ENCODE data around the gene CHST13.

DNA sequence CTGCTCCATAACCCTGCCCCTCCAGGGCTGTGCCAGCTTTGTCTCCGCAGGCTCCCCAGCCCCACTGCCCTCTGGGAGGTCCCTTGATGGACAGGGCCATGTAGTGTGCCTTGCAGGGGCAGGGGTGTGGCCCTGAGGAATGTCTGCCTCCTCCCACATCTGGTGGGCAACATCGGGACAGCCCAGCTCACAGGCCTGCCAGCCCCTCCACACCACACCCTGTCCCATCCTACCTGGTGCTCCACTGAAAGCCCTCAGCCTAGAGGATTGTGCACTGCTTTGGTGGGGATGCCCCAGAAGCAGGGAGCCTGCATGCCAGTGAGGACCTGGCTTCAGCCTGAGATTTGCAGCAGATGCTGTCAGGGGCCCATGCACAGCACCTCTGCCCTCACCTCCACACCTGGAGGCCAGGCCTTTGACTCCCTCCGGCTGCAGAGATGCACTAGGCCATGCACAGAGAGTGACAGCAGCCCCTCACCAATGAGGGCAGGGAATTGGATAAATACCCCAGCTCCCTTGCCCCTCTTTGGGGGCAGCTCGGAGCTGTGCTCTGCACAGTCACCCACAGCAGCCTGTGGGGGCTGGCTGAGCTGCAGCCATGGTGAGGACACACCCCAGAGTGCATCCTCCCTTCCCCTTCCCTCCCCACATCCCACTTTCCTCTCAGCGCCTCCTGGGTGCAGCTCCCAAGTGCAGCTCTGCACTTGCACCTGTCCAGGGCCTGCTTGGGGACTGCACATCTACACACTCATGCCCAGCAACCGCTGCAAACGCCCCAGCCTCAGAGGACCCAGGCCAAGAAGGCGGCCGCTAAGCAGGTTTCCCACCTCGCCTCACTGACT, 32.1 kb downstream of the CHST13 start:
- TF ChIP-seq EZH2phosphoT487 (IDR thresholded peaks at IDR 0.05; ENCODE audit: borderline replicate concordance, low read length), result no peak
- TF ChIP-seq, protein P1, sequence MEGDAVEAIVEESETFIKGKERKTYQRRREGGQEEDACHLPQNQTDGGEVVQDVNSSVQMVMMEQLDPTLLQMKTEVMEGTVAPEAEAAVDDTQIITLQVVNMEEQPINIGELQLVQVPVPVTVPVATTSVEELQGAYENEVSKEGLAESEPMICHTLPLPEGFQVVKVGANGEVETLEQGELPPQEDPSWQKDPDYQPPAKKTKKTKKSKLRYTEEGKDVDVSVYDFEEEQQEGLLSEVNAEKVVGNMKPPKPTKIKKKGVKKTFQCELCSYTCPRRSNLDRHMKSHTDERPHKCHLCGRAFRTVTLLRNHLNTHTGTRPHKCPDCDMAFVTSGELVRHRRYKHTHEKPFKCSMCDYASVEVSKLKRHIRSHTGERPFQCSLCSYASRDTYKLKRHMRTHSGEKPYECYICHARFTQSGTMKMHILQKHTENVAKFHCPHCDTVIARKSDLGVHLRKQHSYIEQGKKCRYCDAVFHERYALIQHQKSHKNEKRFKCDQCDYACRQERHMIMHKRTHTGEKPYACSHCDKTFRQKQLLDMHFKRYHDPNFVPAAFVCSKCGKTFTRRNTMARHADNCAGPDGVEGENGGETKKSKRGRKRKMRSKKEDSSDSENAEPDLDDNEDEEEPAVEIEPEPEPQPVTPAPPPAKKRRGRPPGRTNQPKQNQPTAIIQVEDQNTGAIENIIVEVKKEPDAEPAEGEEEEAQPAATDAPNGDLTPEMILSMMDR (conservative IDR thresholded peaks at IDR 0.05; ENCODE audit: low read depth, low read length), result no peak
- TF ChIP-seq EZH2 (IDR thresholded peaks at IDR 0.05; ENCODE audit: low read length, unreplicated experiment), result no peak
